ENCODE data around the gene MUC20. TPM values are rescaled to one million over a fixed set of nuclear protein-coding genes. Genes with fewer than 3 reads are reported as not detected.

The MUC20 gene
- total and polyA plus RNA-seq, 9 of the 15 experiments (the other 6 are each of a cell fraction or from before 2014, with no cell fraction given): 0.03 to 0.23 (median 0.15) TPM; not detected in 3

DNA sequence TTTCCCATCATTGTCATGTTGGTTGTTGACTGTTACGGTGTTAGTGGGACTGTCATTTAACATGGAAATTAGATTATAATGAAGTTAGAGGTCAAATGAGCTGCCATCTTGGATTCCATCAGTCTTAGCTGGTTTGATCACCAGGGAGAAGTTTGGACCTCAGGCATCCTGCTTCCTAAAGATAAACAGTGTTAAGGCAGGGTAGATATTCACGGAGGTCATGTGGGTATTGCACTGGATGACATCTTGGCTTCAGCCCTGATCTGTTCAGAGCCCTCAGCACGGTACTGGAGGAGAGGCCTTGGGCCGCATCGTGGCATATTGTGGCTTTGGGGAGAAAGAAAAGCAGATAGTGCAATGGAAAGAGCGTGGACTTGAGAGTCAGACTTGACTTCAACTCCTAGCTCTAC lies 11.1 kb upstream of the MUC20 start (continued):
- no peak for TF ChIP-seq FOXK1 (CRISPR knock-in tag; IDR thresholded peaks at IDR 0.05; ENCODE audit: borderline replicate concordance)
- no peak for TF ChIP-seq TAF15 (IDR thresholded peaks at IDR 0.05; ENCODE audit: low read depth, low read length)
- TF ChIP-seq CBFA2T2 (conservative IDR thresholded peaks at IDR 0.05): no peak
- TF ChIP-seq, protein P1, sequence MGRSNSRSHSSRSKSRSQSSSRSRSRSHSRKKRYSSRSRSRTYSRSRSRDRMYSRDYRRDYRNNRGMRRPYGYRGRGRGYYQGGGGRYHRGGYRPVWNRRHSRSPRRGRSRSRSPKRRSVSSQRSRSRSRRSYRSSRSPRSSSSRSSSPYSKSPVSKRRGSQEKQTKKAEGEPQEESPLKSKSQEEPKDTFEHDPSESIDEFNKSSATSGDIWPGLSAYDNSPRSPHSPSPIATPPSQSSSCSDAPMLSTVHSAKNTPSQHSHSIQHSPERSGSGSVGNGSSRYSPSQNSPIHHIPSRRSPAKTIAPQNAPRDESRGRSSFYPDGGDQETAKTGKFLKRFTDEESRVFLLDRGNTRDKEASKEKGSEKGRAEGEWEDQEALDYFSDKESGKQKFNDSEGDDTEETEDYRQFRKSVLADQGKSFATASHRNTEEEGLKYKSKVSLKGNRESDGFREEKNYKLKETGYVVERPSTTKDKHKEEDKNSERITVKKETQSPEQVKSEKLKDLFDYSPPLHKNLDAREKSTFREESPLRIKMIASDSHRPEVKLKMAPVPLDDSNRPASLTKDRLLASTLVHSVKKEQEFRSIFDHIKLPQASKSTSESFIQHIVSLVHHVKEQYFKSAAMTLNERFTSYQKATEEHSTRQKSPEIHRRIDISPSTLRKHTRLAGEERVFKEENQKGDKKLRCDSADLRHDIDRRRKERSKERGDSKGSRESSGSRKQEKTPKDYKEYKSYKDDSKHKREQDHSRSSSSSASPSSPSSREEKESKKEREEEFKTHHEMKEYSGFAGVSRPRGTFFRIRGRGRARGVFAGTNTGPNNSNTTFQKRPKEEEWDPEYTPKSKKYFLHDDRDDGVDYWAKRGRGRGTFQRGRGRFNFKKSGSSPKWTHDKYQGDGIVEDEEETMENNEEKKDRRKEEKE (IDR thresholded peaks at IDR 0.05; ENCODE audit: borderline replicate concordance in 1 of 2, control insufficient read depth in 1 of 2, low read depth in 2 of 2, low read length in 1 of 2): no peak
- TF ChIP-seq BRCA1 (IDR thresholded peaks at IDR 0.05): no peak
- TF ChIP-seq BRCA1 (CRISPR knock-in tag; IDR thresholded peaks at IDR 0.05): no peak
- TF ChIP-seq, protein P2, sequence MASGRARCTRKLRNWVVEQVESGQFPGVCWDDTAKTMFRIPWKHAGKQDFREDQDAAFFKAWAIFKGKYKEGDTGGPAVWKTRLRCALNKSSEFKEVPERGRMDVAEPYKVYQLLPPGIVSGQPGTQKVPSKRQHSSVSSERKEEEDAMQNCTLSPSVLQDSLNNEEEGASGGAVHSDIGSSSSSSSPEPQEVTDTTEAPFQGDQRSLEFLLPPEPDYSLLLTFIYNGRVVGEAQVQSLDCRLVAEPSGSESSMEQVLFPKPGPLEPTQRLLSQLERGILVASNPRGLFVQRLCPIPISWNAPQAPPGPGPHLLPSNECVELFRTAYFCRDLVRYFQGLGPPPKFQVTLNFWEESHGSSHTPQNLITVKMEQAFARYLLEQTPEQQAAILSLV (tag; IDR thresholded peaks at IDR 0.05): peak; percentile 42; the same call in 1 of the 2 replicates
- TF ChIP-seq, protein P3, sequence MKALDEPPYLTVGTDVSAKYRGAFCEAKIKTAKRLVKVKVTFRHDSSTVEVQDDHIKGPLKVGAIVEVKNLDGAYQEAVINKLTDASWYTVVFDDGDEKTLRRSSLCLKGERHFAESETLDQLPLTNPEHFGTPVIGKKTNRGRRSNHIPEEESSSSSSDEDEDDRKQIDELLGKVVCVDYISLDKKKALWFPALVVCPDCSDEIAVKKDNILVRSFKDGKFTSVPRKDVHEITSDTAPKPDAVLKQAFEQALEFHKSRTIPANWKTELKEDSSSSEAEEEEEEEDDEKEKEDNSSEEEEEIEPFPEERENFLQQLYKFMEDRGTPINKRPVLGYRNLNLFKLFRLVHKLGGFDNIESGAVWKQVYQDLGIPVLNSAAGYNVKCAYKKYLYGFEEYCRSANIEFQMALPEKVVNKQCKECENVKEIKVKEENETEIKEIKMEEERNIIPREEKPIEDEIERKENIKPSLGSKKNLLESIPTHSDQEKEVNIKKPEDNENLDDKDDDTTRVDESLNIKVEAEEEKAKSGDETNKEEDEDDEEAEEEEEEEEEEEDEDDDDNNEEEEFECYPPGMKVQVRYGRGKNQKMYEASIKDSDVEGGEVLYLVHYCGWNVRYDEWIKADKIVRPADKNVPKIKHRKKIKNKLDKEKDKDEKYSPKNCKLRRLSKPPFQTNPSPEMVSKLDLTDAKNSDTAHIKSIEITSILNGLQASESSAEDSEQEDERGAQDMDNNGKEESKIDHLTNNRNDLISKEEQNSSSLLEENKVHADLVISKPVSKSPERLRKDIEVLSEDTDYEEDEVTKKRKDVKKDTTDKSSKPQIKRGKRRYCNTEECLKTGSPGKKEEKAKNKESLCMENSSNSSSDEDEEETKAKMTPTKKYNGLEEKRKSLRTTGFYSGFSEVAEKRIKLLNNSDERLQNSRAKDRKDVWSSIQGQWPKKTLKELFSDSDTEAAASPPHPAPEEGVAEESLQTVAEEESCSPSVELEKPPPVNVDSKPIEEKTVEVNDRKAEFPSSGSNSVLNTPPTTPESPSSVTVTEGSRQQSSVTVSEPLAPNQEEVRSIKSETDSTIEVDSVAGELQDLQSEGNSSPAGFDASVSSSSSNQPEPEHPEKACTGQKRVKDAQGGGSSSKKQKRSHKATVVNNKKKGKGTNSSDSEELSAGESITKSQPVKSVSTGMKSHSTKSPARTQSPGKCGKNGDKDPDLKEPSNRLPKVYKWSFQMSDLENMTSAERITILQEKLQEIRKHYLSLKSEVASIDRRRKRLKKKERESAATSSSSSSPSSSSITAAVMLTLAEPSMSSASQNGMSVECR (CRISPR knock-in tag; IDR thresholded peaks at IDR 0.05): no peak
- peak; percentile 49; the same call in 1 of the 2 replicates for TF ChIP-seq CBFA2T3 (IDR thresholded peaks at IDR 0.05)
- TF ChIP-seq SMARCB1 (IDR thresholded peaks at IDR 0.05; ENCODE audit: insufficient read length, low read depth): no peak
- TF ChIP-seq DIDO1 (tag; IDR thresholded peaks at IDR 0.05; ENCODE audit: low read depth): peak; percentile 61; the same call in 1 of the 2 replicates
